Head of caudate nucleus (tissue), 42 donors: Measurements from ENCODE around the gene CNPY2.
"Not testable (repeated sequence)": the region's sequence is repeated elsewhere in the genome, so short reads cannot be mapped to it uniquely, and the experiment has no call there.

Experiments
- DNase-seq, 42 donors: peaks; one replicate each; pipeline versions ENCODE4 v3.0.0 to v3.0.0-alpha.2; 2020 to 2021; ENCODE audit warnings: mixed read lengths in 7 of 42
- intact Hi-C: fragments of 100-400 bp; cut with DNase I; formaldehyde crosslinking; loops from one replicate; pipeline ENCODE4 v1.15.0; 2022

CNPY2 gene

DNA sequence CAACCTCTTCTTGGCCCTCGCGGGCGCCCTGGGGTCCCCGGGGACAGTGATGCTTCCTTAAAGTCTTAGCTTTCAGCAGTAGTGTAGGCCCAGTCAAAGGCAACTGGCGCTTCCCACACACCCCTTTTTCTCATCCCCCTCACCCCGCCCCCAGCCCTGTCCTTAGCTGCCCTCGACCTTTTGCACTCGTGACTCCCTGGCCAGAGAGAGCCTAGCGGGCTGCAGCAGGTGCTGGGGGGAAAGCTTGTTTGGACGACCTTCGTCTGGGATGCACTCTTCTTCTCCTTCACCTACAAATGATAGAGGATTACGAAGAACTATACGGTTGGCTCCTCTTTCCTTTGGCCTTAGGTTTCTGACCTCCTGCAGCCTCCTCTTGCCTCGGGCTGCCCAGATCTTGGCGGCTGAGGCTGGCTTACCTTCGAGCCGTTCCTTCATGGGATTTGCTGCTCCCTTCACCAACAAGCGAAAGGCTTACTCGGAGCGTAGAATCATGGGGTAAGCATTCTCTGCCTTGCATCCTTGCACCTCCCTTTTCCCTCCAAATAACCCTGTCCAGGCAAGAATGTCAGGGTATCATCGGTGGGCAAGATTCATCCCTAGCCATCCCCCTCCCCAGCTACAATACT, 48.2 kb downstream of the CNPY2 start:
- peak in 6 of 42 donors; percentile 9 to 55 (median 26) for DNase-seq
- intact Hi-C loops, result loop anchor here (10.0 kb wide), 1 partner anchor 73 kb away; no protein-coding TSS in a partner anchor

DNA sequence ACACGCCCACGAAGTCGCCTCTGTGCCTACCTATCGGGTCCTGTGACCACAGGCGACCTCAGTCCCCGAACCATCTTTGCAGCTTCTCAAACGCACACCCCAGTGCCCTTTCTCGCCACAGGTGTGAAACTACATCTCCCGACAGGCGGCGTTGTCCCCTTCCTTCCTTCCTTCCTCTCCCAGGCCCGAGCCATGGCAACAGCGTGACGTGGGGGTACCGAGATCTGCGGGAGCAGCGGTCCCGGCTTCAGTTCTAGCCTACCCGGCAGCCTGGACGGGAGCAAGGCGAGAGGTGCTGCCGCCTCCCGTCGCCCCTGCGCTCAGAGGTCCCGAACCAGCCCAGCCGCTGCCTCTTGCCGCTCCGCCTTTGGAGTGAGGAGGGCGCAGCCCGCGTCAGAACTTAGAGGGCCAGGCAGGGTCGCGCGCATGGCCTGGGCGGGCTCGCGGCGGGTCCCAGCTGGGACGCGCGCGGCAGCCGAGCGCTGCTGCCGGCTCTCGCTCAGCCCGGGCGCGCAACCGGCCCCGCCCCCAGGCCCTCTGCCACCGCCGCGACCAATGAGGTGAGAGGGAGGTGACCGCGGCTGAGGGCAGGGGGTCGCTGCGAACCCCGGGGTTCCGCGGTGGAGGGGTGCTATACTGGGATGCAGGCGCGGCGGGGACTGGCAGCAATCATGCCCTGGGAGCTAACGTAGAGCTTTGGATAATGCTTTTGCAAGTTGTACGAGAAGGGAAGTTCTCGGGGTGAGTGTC, 48.9 kb downstream of the CNPY2 start, which contains the start of gene COQ10A:
TSS of gene COQ10A (plus strand) at position 250 of the 750 bp plus-strand sequence. CDS start at position 427, 177 bp downstream.
- intact Hi-C loops, result loop anchor here (10.0 kb wide), 1 partner anchor 72 kb away; no protein-coding TSS in a partner anchor
- DNase-seq, result peak; percentile 81 to 96 (median 90)

DNA sequence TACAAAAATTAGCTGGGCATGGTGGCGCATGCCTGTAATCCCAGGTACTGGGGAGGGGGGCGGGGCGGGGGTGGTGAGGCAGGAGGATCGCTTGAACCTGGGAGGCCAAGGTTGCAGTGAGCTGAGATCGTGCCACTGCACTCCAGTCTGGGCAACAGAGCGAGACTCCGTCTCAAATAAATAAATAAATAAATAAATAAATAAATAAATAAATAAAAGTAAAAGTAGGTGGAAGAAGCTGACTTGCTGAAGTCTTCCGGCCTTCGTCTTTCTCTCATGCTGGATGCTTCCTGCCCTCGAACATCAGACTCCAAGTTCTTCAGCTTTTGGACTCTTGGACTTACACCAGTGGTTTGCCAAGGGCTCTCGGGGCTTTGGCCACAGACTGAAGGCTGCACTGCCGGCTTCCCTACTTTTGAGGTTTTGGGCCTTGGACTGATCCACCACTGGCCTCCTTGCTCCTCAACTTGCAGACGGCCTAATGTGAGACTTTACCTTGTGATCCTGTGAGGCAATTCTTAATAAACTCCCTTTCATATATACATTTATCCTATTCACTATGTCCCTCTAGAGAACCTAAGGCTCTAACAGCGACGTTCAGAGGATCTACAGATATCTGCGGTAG, 49.6 kb downstream of the CNPY2 start:
- peak in 1 of 42 donors; percentile 17 for DNase-seq

DNA sequence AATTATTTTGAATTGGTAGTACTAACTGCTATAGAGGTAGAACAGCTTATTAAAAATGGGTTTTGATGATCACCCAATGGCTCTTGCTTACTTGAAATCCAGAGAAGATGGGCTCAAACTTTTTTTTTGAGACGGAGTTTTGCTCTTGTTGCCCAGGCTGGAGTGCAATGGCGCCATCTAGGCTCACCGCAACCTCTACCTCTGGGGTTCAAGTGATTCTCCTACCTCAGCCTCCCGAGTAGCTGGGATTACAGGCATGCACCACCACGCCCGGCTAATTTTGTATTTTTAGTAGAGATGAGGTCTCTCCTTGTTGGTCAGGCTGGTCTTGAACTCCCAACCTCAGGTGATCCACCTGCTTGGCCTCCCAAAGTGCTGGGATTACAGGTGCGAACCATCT, 52.8 kb downstream of the CNPY2 start:
- intact Hi-C loops, result loop anchor here (10.0 kb wide), 1 partner anchor 68 kb away; no protein-coding TSS in a partner anchor
- DNase-seq, result not testable (repeated sequence)

More for the DNA sequence above, 49.6 kb downstream of the CNPY2 start:
- intact Hi-C loops, result loop anchor here (10.0 kb wide), 1 partner anchor 71 kb away; no protein-coding TSS in a partner anchor

DNA sequence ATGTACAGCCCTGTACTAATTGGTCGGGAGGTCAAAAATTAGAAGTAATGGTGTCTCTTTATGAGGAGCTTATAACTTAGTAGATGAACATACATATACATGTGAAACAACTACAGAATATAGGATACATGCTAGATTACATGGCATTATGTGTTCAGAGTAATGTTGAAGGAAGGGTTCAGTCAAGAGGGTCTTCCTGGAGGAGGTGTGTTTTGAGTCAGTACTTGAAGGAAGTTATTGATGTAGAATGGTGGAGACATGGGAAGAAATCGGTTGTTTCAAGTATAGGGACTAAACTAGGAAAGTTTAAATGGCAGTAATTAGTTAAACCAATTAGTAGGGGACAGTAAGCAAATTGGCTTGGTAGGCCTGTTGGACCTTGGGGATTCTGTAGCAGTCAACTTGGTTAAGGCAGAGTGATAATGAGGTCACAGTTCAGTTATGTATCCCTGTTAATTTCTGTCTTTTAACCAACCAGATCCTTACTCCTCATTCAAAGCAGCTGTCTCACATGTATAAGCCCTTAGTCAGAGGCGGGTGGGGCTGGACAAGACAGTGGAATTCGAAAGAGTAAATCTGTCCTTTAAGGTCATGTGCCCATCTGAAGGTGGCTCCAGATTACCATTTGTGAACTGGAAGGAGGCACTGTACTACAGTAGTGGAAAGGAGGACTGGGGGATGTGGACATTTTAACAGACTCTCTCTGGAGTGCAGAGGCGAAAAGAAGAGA, 54.1 kb downstream of the CNPY2 start:
- intact Hi-C loops, result loop anchor here (10.0 kb wide), 1 partner anchor 67 kb away; no protein-coding TSS in a partner anchor
- DNase-seq, result no peak

DNA sequence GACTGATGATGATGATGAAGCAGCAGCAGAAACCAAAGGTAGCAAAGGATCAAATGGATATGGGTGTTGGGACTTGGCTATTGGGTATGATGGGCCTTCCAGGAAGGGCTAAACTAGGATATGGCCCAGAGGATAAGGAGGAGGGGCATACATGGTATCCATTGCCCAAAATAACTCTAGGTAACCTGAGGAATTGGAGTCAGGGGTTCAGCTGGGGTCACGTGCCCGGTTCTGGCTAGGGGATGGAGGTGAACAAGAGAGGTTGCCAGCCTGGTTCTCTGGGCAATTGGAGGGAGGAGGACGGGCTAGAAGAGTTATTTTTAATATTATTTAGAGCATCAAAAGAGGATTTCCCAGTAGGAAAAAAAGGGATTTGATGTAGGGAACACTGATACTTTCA, 54.9 kb downstream of the CNPY2 start:
- intact Hi-C loops, result loop anchor here (10.0 kb wide), 1 partner anchor 66 kb away; no protein-coding TSS in a partner anchor
- DNase-seq, result no peak

DNA sequence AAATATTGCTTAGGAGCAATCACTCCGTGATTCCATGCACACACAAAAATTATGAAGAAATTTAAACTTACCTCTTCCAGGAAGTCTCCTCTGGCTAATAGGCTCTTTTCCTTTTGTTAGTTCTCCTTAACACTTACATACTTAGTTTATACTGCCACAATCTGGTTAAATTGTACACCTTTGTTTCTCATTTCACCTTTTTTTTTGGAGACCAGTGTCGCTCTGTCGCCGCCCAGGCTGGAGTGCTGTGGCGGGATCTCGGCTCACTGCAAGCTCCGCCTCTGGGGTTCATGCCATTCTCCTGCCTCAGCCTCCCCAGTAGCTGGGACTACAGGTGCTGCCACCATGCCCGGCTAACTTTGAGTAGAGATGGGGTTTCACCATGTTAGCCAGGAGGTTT, 55.4 kb downstream of the CNPY2 start:
- intact Hi-C loops, result loop anchor here (10.0 kb wide), 1 partner anchor 66 kb away; no protein-coding TSS in a partner anchor
- DNase-seq, result no peak
